HUES6 (cell line): ENCODE measurements around the gene MGMT.

ENCODE experiments used
- H3K27ac ChIP-seq: 2 replicates; pipeline ENCODE4 v1.7.0; 2013; ENCODE audit warnings: low read depth, mild to moderate bottlenecking, low read length, inconsistent platforms
- H3K27me3 ChIP-seq: 2 replicates; pipeline ENCODE4 v1.6.1; 2013; ENCODE audit warnings: low read length; ENCODE audit not compliant: control insufficient read depth, insufficient read depth
- H3K36me3 ChIP-seq: 2 replicates; pipeline ENCODE4 v1.6.1; 2013; ENCODE audit warnings: low read length; ENCODE audit not compliant: control insufficient read depth, insufficient read depth
- H3K4me1 ChIP-seq: 2 replicates; pipeline ENCODE4 v1.6.1; 2013; ENCODE audit warnings: low read length; ENCODE audit not compliant: control insufficient read depth, insufficient read depth
- H3K4me3 ChIP-seq: 2 replicates; pipeline ENCODE4 v1.5.1; 2013; ENCODE audit warnings: low read depth, low read length
- H3K9ac ChIP-seq: one replicate; pipeline ENCODE4 v1.6.1; 2013; ENCODE audit warnings: mild to moderate bottlenecking, low read length
- H3K9me3 ChIP-seq: 2 replicates; pipeline ENCODE4 v1.6.1; 2013; ENCODE audit warnings: low read depth, low read length; ENCODE audit not compliant: control insufficient read depth, insufficient read depth

Gene MGMT

GRCh38 chr10:129756912-129757901 lies 290.2 kb downstream of the MGMT start:
- Histone ChIP-seq H3K27me3 (no peaks in the 10 kb centered on the region), H3K36me3 (no peaks in the 10 kb centered on the region), H3K4me1 (peaks cover 4% of the 10 kb centered on the region; the same call in 1 of the 2 replicates), H3K4me3 (no peak overlapping the region), H3K27ac (no peak overlapping the region), H3K9ac (no peak overlapping the region), H3K9me3 (peaks cover 11% of the 10 kb centered on the region)

GRCh38 chr10:129758207-129759021 lies 291.4 kb downstream of the MGMT start:
- Histone ChIP-seq H3K4me1 (peaks cover 11% of the 10 kb centered on the region; the same call in 1 of the 2 replicates), H3K36me3 (no peaks in the 10 kb centered on the region), H3K4me3 (no peak overlapping the region), H3K9ac (no peak overlapping the region), H3K9me3 (peaks cover 11% of the 10 kb centered on the region), H3K27ac (no peak overlapping the region), H3K27me3 (no peaks in the 10 kb centered on the region)

DNA sequence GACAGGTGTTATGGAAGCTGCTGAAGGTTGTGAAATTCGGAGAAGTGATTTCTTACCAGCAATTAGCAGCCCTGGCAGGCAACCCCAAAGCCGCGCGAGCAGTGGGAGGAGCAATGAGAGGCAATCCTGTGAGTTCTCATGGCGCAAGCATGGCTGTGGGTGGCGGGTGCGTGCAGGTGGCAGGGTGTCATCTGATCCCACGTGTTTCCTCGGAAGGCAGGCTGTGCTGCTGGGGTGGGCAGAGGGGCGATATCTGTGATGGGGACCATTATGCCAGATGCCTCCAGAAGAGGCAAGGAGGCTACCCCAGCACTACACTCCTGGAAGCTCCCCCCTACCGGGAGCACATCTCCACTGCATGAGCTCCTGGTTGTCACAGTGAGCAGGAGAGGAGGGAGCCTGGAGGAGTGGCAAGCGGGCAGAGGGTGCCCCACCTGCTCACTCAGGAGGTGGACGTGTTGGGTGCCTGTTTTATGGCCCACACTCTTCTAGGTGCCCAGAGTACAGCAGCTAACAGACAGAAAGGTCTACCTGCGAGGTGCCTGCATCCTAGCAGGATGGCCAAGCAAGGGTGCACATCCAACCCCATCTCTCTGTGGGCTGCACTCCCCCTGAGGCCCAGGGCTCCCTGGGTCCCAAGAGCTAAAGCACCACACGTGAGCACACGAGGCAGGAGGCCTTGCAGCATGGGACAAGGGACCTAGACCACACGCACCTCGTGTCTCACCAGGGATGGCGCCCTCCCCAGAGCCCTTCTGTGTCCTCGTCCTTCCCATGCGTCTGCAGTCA lies 292.4 kb downstream of the MGMT start:
- H3K36me3 ChIP-seq, result no peaks in the 10 kb centered on the region
- H3K27me3 ChIP-seq, result no peaks in the 10 kb centered on the region
- H3K27ac ChIP-seq, result no peak overlapping the region
- H3K4me3 ChIP-seq, result no peak overlapping the region
- peaks cover 11% of the 10 kb centered on the region; the same call in 1 of the 2 replicates for H3K4me1 ChIP-seq
- H3K9me3 ChIP-seq, result peaks cover 5% of the 10 kb centered on the region; the same call in 1 of the 2 replicates
- no peak overlapping the region for H3K9ac ChIP-seq

DNA sequence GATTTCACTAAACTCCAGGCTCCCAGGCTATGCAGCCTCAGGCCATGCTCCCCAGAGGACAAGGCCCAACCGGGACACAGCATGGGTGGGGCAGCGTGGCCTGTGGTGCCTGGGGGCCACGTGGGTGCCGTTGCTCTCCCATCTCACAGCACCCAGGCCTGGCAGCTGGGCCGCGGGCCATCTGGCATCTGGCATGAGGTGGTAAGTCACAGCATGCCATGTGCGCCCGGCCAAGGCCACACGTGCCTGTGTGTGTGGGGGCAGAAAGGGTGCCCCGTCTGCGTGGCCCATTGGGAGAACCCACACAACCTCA lies 292.9 kb downstream of the MGMT start:
- Histone ChIP-seq H3K36me3 (no peaks in the 10 kb centered on the region), H3K4me3 (no peak overlapping the region), H3K9ac (no peak overlapping the region), H3K4me1 (peaks cover 11% of the 10 kb centered on the region; the same call in 1 of the 2 replicates), H3K9me3 (no peaks in the 10 kb centered on the region), H3K27me3 (no peaks in the 10 kb centered on the region), H3K27ac (no peak overlapping the region)

GRCh38 chr10:129760416-129760815 lies 293.4 kb downstream of the MGMT start:
- no peak overlapping the region for H3K27ac ChIP-seq
- H3K4me1 ChIP-seq, result peaks cover 11% of the 10 kb centered on the region; the same call in 1 of the 2 replicates
- H3K36me3 ChIP-seq, result no peaks in the 10 kb centered on the region
- no peak overlapping the region for H3K4me3 ChIP-seq
- H3K27me3 ChIP-seq, result no peaks in the 10 kb centered on the region
- no peaks in the 10 kb centered on the region for H3K9me3 ChIP-seq
- no peak overlapping the region for H3K9ac ChIP-seq

DNA sequence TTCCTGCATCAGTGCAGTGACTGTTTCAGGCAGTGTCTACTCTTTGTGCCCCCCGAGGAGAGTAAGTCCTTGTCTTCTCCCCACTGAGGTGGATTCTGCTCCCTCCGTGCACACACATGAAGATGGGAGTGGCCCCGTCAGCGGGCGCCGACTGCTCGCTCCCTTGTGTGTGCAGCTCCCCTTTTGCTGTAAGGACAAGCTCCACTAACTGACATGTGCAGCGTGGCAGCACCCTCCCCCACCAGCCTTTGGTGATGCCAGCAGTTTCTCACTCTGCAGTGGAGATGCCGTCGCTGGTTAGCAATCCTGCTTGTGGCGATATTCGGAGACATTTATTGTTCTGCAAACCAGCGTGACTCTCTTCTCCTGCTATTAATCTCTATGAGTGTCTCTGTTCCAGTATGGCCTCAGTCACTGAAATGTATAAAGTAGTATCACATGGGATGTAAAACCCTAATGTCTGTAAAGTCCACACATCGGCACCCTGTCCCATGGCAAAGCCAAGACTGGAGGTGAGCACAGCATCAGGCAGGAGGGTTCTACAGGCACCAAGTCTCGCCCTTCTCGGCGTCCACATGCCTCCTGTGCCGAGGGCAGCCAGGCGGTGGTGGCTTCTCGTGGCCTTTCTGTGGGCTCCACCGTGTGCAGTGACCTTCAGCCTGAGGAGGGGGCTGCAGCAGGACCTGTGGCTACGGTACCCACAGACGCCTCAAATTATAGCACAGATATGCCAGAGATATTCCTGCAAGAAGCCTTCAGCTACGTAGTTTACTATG lies 294.3 kb downstream of the MGMT start:
- Histone ChIP-seq H3K36me3 (no peaks in the 10 kb centered on the region), H3K27me3 (no peaks in the 10 kb centered on the region), H3K4me3 (no peak overlapping the region), H3K4me1 (peaks cover 11% of the 10 kb centered on the region; the same call in 1 of the 2 replicates), H3K9ac (no peak overlapping the region), H3K27ac (no peak overlapping the region), H3K9me3 (no peaks in the 10 kb centered on the region)

DNA sequence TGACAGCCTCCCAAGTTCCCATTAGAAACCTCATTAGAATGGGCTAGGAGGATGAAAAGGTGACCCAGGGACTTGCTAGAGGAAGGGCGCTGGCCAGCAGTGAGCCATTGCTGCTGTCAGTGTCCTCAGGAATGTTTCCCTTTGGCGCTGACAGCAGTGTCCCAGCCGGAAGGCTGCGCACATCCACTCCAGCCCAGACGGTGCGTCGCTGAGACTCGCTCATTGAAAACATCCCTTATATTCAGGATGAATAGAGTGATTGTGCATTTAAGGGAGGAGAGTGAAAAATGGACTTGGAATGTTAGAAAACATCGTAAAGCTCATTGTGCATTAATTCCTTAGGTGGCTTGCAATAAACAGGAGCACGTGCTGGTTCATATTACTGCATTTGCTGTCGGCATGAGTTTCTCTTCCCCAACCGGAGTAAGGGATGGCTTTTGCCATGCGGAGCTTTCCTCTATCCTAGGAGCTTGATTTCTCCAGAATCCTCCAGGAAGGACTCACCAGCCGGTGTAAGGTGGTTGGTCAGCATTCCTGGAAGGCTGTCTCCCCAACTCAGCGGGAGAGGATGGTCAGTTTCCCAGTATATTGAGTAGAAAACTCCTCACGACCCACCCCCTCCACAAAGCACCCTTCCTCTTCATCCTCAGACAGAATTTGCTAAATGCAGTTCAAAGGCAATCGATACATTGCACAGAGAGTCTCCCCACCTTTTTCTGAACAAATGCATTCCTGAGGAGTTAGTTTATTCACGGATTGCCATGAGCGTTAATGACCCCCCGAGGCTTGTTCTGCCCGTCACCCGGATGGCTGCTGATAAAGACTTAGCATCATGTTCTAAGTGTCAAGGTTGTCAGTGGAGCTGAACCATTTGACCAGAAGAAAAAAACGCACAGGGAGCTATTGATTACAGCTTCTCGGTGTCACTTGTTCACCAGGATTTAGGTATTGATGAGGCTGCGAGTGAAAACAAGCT lies 295.2 kb downstream of the MGMT start:
- Histone ChIP-seq H3K36me3 (no peaks in the 10 kb centered on the region), H3K4me3 (no peak overlapping the region), H3K27ac (no peak overlapping the region), H3K4me1 (peaks cover 11% of the 10 kb centered on the region; the same call in 1 of the 2 replicates), H3K9me3 (no peaks in the 10 kb centered on the region), H3K27me3 (no peaks in the 10 kb centered on the region), H3K9ac (no peak overlapping the region)

- H3K4me1 ChIP-seq, result peaks cover 11% of the 10 kb centered on the region; the same call in 1 of the 2 replicates
- H3K27me3 ChIP-seq, result no peaks in the 10 kb centered on the region
- H3K27ac ChIP-seq, result no peak overlapping the region
- no peaks in the 10 kb centered on the region for H3K36me3 ChIP-seq
- no peaks in the 10 kb centered on the region for H3K9me3 ChIP-seq
- no peak overlapping the region for H3K9ac ChIP-seq
- no peak overlapping the region for H3K4me3 ChIP-seq
Observed at GRCh38 chr10:129764011-129764900, 297.2 kb downstream of the MGMT start.
